ENCODE results near the gene ATXN1.

The ATXN1 gene

DNA sequence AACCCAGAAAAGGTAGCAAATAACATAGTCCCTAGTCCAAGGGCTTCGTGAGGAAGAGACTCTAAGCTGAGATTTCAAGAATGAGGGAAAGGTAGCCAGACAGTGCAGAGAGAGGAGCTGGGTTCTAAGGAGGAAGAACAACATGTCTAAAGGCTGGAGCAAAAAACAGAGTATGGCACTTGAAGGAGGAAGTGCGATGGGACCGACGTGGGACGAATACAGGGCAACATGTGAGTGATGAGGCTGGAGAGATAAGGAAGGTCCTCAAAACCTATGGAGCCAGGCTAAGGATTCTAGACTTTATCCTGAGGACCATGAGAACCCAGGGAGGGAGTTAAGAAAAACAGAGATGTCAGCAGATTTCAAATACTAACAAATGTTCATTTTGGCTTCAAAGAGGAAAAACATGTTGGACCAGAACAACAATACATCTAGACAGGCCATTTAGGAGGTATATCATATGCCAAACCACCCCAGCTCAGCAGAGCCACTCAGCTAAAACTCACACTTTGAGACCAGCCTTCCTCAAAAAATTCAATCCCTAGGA, 17.5 kb downstream of the ATXN1 start:
- Histone ChIP-seq H3K4me3 (ENCODE audit: low read length, poor library complexity, severe bottlenecking) (no peak overlapping the region), H4K20me1 (ENCODE audit: insufficient read depth, low read length, poor library complexity, severe bottlenecking) (peaks cover 23% of the 10 kb centered on the region), H3K4me2 (ENCODE audit: low read depth, low read length, poor library complexity, severe bottlenecking) (no peak overlapping the region), H3K36me3 (ENCODE audit: insufficient read depth, low read length) (peaks cover 14% of the 10 kb centered on the region; the same call in 1 of the 2 replicates), H3F3A (ENCODE audit: low read depth) (0 out of 2 replicates have a peak, but pooled peaks cover 6% of the 10 kb centered on the region), H3K27me3 (ENCODE audit: insufficient read depth, low read length, poor library complexity, severe bottlenecking) (no peaks in the 10 kb centered on the region), H3K79me2 (ENCODE audit: insufficient read depth, low read length) (peaks cover 81% of the 10 kb centered on the region), H3K9me2 (replicated peaks; ENCODE audit: low read depth, low read length) (no peaks in the 10 kb centered on the region), H3K4me1 (ENCODE audit: insufficient read depth, low read length, poor library complexity, severe bottlenecking) (peaks cover 21% of the 10 kb centered on the region), H2AFZ (ENCODE audit: low read length) (no peak overlapping the region), H3K9me3 (ENCODE audit: insufficient read depth, low read depth, low read length) (no peaks in the 10 kb centered on the region), H3K9ac (ENCODE audit: low read depth, low read length, poor library complexity, severe bottlenecking) (no peak overlapping the region)
- TF ChIP-seq, protein P1, sequence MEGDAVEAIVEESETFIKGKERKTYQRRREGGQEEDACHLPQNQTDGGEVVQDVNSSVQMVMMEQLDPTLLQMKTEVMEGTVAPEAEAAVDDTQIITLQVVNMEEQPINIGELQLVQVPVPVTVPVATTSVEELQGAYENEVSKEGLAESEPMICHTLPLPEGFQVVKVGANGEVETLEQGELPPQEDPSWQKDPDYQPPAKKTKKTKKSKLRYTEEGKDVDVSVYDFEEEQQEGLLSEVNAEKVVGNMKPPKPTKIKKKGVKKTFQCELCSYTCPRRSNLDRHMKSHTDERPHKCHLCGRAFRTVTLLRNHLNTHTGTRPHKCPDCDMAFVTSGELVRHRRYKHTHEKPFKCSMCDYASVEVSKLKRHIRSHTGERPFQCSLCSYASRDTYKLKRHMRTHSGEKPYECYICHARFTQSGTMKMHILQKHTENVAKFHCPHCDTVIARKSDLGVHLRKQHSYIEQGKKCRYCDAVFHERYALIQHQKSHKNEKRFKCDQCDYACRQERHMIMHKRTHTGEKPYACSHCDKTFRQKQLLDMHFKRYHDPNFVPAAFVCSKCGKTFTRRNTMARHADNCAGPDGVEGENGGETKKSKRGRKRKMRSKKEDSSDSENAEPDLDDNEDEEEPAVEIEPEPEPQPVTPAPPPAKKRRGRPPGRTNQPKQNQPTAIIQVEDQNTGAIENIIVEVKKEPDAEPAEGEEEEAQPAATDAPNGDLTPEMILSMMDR (conservative IDR thresholded peaks at IDR 0.05; ENCODE audit: low read length), result no peak
- TF ChIP-seq EZH2phosphoT487 (IDR thresholded peaks at IDR 0.05; ENCODE audit: borderline replicate concordance), result no peak

DNA sequence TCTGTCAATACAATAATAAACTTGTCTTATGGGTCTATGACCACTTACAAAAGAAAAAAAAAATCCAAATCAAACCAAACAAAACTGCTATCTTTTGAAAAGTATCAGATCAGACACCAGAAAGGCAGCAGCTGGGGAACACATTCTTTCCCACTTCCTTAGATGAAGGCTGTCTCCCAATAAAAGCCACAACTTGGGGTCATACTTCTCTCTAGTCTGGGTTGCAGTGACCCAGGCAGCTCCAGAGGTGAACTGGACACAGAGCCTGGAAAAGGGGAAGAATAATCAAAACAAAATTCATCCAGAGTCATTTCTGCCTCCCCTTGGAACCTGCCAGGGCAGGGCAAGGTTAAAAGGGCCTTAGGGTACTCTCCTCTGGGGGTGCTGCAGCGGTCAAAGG, 19.1 kb downstream of the ATXN1 start:
- Histone ChIP-seq H3F3A (ENCODE audit: low read depth) (0 out of 2 replicates have a peak, but pooled peaks cover 6% of the 10 kb centered on the region), H3K79me2 (ENCODE audit: insufficient read depth, low read length) (peaks cover 75% of the 10 kb centered on the region), H2AFZ (ENCODE audit: low read length) (no peak overlapping the region), H3K9me2 (replicated peaks; ENCODE audit: low read depth, low read length) (no peaks in the 10 kb centered on the region), H4K20me1 (ENCODE audit: insufficient read depth, low read length, poor library complexity, severe bottlenecking) (peaks cover 23% of the 10 kb centered on the region), H3K27me3 (ENCODE audit: insufficient read depth, low read length, poor library complexity, severe bottlenecking) (no peaks in the 10 kb centered on the region), H3K36me3 (ENCODE audit: insufficient read depth, low read length) (peaks cover 18% of the 10 kb centered on the region; the same call in 1 of the 2 replicates), H3K9ac (ENCODE audit: low read depth, low read length, poor library complexity, severe bottlenecking) (no peak overlapping the region), H3K4me1 (ENCODE audit: insufficient read depth, low read length, poor library complexity, severe bottlenecking) (peaks cover 33% of the 10 kb centered on the region), H3K4me2 (ENCODE audit: low read depth, low read length, poor library complexity, severe bottlenecking) (peak overlapping the region; percentile 15), H3K4me3 (ENCODE audit: low read length, poor library complexity, severe bottlenecking) (no peak overlapping the region), H3K9me3 (ENCODE audit: insufficient read depth, low read depth, low read length) (no peaks in the 10 kb centered on the region)
- TF ChIP-seq, protein P1 (conservative IDR thresholded peaks at IDR 0.05; ENCODE audit: low read length), result no peak
- no peak for TF ChIP-seq EZH2phosphoT487 (IDR thresholded peaks at IDR 0.05; ENCODE audit: borderline replicate concordance)

DNA sequence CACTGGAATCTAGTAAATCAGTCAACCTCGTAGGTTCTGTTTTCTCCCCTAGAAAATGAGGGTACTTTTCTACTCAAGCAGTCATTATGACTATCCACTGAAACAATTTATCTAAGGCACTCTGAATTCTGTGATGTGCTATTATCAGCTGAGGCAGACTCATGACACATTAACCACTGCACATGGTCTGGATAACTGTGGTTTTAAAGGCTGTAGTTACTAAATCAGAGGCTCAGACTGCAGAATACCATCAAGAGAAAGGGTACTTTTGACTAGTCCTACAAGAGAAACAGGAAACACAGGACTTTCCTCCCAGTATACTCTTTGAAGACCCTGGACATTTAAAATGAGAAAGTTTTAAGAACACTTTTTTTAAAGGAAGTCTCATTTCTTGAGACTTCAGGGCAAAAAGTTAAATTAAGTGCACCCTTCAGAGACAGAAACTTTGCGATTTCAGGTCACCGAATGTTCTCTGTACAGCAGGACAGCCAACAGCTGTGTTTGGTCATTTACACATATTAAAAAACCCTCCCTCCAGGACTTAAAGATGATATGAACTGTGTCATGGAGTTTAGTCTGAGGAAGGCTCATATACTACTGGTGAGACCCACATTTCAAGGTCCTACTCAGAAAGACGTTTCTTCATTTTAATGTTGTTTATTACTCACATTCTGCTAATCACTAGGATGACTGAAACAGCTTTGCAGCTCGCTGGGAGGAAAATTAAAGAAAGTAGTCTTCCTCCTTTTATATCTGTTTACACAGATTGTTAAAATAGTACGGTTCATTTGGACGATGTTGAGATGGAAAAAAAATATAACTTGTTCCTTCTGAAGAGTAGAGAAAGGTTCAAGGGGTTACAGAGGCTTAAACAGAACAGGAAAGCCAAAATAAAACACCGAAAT, 19.9 kb downstream of the ATXN1 start:
- no peaks in the 10 kb centered on the region for H3K9me3 ChIP-seq (ENCODE audit: insufficient read depth, low read depth, low read length)
- no peak overlapping the region for H2AFZ ChIP-seq (ENCODE audit: low read length)
- no peaks in the 10 kb centered on the region for H3K27me3 ChIP-seq (ENCODE audit: insufficient read depth, low read length, poor library complexity, severe bottlenecking)
- no peaks in the 10 kb centered on the region for H3K9me2 ChIP-seq (replicated peaks; ENCODE audit: low read depth, low read length)
- H3K4me2 ChIP-seq (ENCODE audit: low read depth, low read length, poor library complexity, severe bottlenecking), result peak overlapping the region; percentile 15
- TF ChIP-seq, protein P1 (conservative IDR thresholded peaks at IDR 0.05; ENCODE audit: low read length), result no peak
- H4K20me1 ChIP-seq (ENCODE audit: insufficient read depth, low read length, poor library complexity, severe bottlenecking), result peaks cover 23% of the 10 kb centered on the region
- peaks cover 18% of the 10 kb centered on the region; the same call in 1 of the 2 replicates for H3K36me3 ChIP-seq (ENCODE audit: insufficient read depth, low read length)
- H3K4me1 ChIP-seq (ENCODE audit: insufficient read depth, low read length, poor library complexity, severe bottlenecking), result peaks cover 40% of the 10 kb centered on the region
- H3K9ac ChIP-seq (ENCODE audit: low read depth, low read length, poor library complexity, severe bottlenecking), result no peak overlapping the region
- H3K79me2 ChIP-seq (ENCODE audit: insufficient read depth, low read length), result peaks cover 77% of the 10 kb centered on the region
- no peak overlapping the region for H3K4me3 ChIP-seq (ENCODE audit: low read length, poor library complexity, severe bottlenecking)
- H3F3A ChIP-seq (ENCODE audit: low read depth), result 0 out of 2 replicates have a peak, but pooled peaks cover 6% of the 10 kb centered on the region

Data from Loucy (cell line).